Urinary bladder (tissue), 4 donors: Measurements from ENCODE around the gene FAM120A. TPM values are rescaled to one million over a fixed set of nuclear protein-coding genes. Genes with fewer than 3 reads are reported as not detected.

Experiments used
- DNase-seq: peaks from one replicate; pipeline ENCODE4 v3.0.0-alpha.2; 2015; ENCODE audit errors: extremely low spot score
- H3K27ac ChIP-seq: one replicate; pipeline ENCODE4 v1.5.1; 2013; ENCODE audit warnings: low read depth, mild to moderate bottlenecking, moderate library complexity
- H3K36me3 ChIP-seq: one replicate; pipeline ENCODE4 v1.6.1; 2013; ENCODE audit warnings: mild to moderate bottlenecking, moderate library complexity; ENCODE audit not compliant: insufficient read depth
- H3K4me1 ChIP-seq: one replicate; pipeline ENCODE4 v1.6.1; 2013; ENCODE audit warnings: mild to moderate bottlenecking, moderate library complexity; ENCODE audit not compliant: insufficient read depth
- H3K4me3 ChIP-seq: one replicate; pipeline ENCODE4 v1.5.1; 2013; ENCODE audit warnings: low read depth, low read length
- WGBS: extraction: QIAGEN DNeasy Blood & Tissue Kit; methylation state at CpG from one replicate; pipeline ENCODE4 v1.1.7; 2013; 5-methylcytosine and 5-hydroxymethylcytosine counted together
- polyA plus RNA-seq: library from polyadenylated mRNA; stranded (reverse); fragments of 200-250 nt; gene quantifications from one replicate; pipeline ENCODE4 v1.2.3, GENCODE V29; 2013
- total RNA-seq: library from RNA; depleted of rRNA; stranded (reverse); fragments of >200 nt; gene quantifications from one replicate; pipeline ENCODE4 v1.2.3, GENCODE V29; 2014
- donor health status: healthy with polysubstance abuse.
- donor health status: healthy.

The FAM120A gene
- total and polyA plus RNA-seq, 2 donors, result 67.9 to 101 TPM

DNA sequence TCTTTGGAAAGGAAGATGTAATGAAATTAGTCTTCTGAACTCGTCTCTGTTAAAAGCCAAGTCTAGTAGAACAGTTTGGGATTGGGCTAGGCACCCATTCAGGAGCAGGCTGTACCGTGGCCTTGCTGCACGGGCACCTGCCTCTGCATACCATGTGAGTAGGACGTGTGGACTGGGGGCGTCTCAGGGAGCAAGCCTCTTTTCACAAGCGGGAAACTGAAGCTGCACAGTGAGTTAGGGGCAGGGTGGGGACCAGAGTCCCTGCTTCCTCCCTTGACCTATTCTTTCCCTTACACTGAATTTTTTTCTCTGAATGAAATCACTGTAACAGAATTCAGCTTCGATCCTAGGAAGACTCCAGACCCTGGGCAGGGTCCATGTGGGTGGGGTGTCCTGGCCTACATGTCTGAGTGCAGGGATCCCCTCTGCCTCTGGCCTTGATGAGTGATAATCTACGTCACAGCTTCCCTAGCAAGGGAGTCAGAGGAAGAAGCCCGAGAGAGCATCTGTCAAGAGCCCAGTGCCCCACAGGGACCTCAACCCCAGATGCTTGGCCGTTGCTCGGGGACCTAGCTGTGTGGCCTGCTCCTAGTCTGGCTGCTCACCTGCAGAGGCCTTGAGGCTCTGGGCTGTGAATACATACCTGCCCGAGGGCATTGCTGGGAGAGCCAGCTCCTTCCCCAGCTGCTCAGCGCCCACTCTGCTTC, 140.0 kb downstream of the FAM120A start:
- Histone ChIP-seq H3K4me3 (no peak overlapping the region), H3K36me3 (no peaks in the 10 kb centered on the region), H3K4me1 (peaks cover 8% of the 10 kb centered on the region), H3K27ac (no peak overlapping the region)
- no peak for DNase-seq
- WGBS, result 70% methylated on average over 13 of the region's 13 CpGs

DNA sequence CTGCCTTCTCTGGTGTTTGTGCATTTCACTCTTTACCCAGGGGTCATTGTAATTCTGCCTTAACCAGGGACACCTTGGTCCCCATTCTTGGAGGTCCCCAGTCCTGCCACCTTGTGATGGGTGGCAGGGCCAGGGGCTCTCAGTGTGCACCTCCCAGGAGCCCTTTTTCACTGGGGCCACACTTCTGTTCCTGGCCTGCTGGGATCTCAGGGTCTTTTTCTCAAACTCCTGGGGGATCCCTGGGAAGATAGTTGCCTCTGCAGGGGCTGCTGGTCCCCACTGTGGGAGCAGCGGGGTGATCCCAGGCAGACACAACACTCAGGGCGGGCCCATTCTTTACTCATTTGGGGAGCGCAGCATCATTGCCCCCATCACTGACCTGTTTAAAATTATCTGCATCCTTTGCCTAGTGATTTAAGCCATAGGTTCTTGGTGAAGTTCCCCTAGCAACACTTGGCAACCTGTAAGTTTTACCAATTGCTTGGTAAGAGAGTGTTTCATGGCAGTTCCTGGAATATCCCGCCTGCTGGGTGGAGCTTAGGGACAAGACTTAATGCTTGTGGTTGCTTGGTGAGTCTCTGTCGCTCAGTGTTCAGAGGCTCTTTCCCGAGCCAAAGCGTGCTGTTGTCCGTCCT, 140.6 kb downstream of the FAM120A start:
- no peak for DNase-seq
- H3K27ac ChIP-seq, result no peak overlapping the region
- H3K4me1 ChIP-seq, result peaks cover 8% of the 10 kb centered on the region
- no peak overlapping the region for H3K4me3 ChIP-seq
- no peaks in the 10 kb centered on the region for H3K36me3 ChIP-seq
- 92% methylated on average over 8 of the region's 8 CpGs for WGBS

DNA sequence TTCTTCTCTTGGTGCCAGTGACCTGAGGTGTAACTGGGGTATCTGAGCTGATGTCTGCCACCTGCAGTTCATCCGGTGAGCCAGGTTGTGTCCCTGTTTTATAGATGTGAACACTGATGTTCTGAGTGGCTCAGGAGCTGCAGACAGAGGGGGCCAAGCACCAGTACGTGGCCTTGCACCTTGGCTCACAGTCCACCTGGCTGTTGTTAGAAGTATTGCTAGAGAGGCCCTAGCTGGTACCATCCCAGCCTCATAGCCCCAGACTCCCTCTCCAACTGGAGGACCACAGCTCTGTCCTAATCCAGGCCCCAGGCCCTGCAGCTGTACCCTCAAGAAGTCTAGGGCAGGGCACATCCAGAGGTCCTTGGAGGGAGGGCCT, 141.1 kb downstream of the FAM120A start:
- no peaks in the 10 kb centered on the region for H3K36me3 ChIP-seq
- H3K27ac ChIP-seq, result no peak overlapping the region
- 65% methylated on average over 2 of the region's 2 CpGs for WGBS
- DNase-seq, result no peak
- H3K4me3 ChIP-seq, result no peak overlapping the region
- H3K4me1 ChIP-seq, result peaks cover 8% of the 10 kb centered on the region

DNA sequence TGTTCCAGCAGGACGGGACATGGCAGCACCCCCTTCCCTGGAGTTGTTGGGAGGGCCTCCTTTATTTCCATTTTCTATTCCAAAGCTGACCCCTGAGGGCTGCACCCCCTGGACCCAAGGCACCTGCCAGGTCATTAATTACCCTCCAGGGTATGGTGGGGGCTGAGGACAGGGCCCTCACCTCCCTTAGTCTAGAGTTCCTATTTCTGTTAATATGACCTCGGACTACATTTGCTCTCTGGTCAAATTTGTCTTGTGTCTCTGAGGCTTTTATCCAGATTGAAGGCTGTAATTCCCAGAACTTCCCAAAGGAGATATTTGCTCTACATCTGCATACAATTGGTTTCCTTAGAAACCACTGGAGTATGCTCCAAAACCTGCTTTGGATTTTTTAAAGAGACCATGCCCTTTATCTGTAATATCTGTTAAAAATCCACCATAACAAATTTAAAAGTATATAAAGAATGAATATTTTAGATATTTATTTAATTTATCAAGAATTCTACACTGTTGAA, 141.7 kb downstream of the FAM120A start:
- WGBS, result 77% methylated on average over 2 of the region's 2 CpGs

DNA sequence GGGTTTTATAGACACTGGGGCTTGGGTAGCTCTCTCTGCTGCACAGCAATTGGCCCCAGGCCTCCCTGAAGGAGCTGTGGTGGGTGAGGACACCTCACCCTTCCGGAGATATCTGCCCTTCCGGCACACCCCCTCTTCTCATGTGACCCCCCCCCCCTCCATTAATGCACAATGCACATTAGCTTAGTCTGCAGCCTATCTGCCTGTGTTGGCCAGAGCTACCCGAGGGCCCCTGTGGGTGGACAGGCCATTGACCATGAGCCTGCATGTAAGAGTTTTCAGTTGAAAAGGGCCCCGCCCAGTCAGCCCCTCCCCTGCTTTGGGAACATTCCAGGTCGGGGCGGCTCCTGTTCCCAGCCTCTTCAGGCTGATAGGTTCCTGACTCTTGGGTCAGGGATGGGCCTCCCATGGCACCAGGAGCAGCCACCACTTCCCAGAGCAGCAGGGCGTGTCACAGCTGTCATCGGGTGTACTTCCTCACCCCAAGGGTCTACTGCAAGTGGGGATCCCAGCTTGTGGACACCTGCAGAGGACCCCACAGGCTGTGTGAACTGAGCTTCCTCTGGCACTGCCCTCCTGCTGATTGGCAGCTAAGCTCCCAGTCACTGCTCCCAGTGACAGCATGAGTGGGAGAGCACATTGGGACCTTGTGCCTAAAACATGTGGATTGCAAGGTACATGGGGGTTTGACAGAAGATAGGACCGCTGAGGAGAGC, 142.7 kb downstream of the FAM120A start:
- Histone ChIP-seq H3K4me1 (peaks cover 7% of the 10 kb centered on the region), H3K4me3 (no peak overlapping the region), H3K27ac (no peak overlapping the region), H3K36me3 (no peaks in the 10 kb centered on the region)
- 55% methylated on average over 9 of the region's 9 CpGs for WGBS
- DNase-seq, result no peak

More for the DNA sequence above, 141.7 kb downstream of the FAM120A start:
- Histone ChIP-seq H3K36me3 (no peaks in the 10 kb centered on the region), H3K27ac (no peak overlapping the region), H3K4me3 (no peak overlapping the region), H3K4me1 (peaks cover 8% of the 10 kb centered on the region)
- no peak for DNase-seq

DNA sequence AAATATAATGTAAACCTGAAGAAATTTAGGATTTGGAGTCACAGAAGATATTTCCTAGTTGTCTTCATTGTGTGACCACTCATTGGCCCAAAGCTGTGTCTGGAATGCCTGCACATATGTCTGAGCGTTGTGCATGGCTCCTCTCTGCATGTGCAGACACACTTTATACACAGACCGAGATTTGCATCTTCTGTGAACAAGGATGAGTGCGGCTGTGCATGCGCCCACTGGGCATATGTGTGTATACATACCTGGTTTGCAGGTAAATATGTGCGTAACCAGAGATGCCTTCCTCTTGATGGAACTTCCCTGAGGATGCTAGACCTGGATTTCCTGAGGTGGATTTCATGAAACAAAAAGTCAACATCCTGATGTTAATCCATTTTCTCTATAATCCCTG, 144.0 kb downstream of the FAM120A start:
- no peak for DNase-seq
- H3K27ac ChIP-seq, result no peak overlapping the region
- peaks cover 5% of the 10 kb centered on the region for H3K4me1 ChIP-seq
- H3K36me3 ChIP-seq, result no peaks in the 10 kb centered on the region
- WGBS, result 94% methylated on average over 5 of the region's 5 CpGs
- no peak overlapping the region for H3K4me3 ChIP-seq

DNA sequence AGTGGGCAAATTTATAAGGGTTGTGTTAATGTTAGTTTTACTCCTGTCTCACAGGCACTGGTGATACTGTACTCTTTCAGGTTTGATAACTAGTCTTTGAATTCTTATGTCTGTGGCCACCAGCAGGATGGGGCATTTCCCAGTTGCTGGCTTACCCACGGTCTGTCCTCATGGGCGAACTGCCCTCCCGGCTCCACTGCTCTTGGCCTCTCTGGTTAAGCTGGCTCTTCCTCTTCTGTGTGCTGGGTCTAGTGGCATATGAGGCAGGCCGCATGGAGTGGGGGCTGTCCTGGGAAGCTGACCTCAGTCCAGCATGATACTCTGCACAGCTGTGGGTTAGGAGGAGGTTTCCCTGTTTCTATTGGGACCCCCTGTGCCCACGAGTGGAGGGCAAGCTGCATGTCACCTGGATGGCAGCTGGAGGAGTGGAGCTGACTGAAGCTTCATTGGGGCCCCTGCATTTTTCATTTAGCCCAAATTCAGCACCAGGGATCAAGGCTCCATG, 144.4 kb downstream of the FAM120A start:
- Histone ChIP-seq H3K27ac (no peak overlapping the region), H3K36me3 (no peaks in the 10 kb centered on the region), H3K4me1 (peaks cover 5% of the 10 kb centered on the region), H3K4me3 (no peak overlapping the region)
- WGBS, result 73% methylated on average over 5 of the region's 5 CpGs
- no peak for DNase-seq

DNA sequence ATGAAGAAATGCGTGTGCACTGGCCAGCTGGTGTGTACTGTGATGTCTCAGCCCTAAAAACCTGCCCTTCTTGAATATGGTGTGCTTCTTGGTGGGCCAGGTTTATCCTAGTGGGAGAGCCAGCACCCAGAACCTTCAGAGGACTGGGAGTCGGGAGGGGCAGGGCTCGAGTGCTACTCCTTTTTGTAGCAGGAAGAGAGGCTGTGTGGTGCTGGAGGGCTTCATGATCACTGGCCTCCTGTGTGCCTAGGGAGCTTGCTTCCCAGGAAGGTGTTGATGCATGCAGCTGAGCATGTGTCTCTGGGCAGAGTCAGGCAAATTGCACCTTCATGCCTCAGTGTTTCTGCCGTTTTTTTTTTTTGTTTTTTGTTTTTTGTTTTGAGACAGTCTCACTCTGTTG, 144.9 kb downstream of the FAM120A start:
- DNase-seq, result no peak

DNA sequence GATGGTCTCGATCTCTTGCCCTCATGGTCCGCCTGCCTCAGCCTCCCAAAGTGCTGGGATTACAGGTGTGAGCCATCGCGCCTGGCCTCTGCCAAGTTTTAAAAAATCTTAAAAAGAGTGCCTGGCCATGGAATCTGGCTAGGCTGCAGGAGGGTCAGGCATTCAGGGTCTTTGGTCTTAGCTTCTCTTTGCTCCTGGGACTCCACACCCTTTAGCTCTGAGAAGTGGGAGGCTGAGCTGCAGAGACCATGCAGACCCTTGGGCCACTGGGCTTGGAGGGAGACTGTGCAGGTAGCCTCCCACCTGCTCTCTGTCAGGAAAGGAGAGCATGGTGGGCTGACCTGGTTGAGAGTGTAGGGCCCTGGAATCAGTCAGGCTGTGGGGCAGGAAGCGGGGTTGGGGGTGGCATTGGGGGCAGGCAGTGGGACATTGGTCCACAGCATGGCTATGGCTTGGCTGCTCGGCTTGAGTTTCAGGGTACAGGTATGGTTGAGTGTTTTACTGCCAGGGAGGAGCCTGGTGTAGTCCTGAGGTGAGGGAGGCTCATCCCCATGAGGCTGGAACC, 145.7 kb downstream of the FAM120A start:
- 98% methylated on average over 6 of the region's 6 CpGs for whole genome bisulfite sequencing
- Histone ChIP-seq H3K4me1 (peaks cover 5% of the 10 kb centered on the region), H3K4me3 (no peak overlapping the region), H3K27ac (no peak overlapping the region), H3K36me3 (no peaks in the 10 kb centered on the region)
- no peak for DNase-seq

More for the DNA sequence above, 144.9 kb downstream of the FAM120A start:
- WGBS, result 77% methylated on average over 4 of the region's 4 CpGs
- Histone ChIP-seq H3K36me3 (no peaks in the 10 kb centered on the region), H3K27ac (no peak overlapping the region), H3K4me1 (peaks cover 5% of the 10 kb centered on the region), H3K4me3 (no peak overlapping the region)

DNA sequence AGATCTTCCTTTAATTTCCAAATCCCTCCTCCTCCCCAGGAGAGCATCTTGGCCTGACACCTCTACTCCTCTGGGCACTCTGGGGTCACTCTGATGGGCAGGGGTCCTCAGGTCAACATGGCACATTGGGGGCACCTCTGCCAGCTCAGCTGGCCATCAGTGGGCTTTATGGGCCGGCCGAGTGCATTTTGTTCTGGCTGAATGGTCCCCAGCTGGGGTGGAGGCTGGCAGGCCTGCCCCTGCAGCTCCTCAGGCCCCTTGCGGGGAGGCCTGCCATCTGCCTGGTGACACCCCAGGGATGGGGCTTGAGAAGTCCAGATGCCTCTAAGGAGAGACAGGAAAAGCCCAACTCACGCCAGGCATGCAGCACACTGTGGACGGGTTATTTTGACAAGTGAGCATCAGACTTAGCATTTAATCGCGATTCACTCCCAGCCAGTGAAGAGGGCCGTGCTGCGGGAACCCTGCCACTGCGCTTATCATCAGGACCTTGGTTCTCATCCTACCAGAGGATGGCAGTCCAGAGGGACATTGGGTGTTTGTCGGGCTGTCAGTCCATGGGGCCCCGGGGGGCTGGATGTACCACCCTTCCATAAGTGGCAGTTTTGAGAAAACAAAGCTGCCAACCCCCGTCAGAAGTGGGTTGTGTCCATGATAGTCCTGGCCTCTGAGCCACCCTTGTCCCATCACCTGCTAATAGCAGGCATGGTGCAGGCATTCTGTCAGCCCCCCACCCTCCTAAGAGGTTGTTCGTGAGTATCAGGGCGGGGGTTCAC, 146.6 kb downstream of the FAM120A start:
- Histone ChIP-seq H3K27ac (no peak overlapping the region), H3K4me3 (no peak overlapping the region), H3K4me1 (peaks cover 5% of the 10 kb centered on the region), H3K36me3 (no peaks in the 10 kb centered on the region)
- DNase-seq, result no peak
- WGBS, result 83% methylated on average over 15 of the region's 15 CpGs

DNA sequence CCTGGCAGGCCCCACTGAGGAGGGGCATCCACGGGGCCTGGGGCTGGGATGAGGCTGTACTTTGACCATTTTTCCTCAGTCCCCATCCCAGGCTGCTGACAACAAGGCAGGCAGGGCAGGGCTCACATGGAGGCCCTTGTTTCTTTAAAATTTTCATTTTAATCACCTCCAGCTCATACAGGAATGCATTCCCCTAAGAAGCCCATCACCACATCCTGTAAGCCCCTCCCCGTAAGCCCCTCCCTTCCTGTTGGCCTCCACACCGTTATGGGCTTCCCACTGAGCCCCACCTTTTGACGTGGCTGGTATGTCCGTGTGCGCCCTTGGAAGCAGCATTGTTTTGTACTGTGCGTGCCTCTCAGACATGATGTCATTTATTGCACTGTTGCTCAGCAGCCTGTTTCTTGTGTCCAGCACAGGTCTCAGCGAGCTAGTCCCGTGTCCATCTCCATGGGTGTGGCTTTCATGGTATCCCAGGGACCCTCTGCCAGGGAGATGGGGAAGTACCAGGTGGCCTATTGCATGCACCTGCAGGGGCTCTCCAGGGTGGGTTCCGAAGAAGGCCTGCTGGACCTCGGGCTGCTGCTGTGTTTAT, 147.3 kb downstream of the FAM120A start:
- WGBS, result 52% methylated on average over 11 of the region's 11 CpGs
- Histone ChIP-seq H3K36me3 (no peaks in the 10 kb centered on the region), H3K27ac (no peak overlapping the region), H3K4me3 (no peak overlapping the region), H3K4me1 (peaks cover 5% of the 10 kb centered on the region)
- no peak for DNase-seq

DNA sequence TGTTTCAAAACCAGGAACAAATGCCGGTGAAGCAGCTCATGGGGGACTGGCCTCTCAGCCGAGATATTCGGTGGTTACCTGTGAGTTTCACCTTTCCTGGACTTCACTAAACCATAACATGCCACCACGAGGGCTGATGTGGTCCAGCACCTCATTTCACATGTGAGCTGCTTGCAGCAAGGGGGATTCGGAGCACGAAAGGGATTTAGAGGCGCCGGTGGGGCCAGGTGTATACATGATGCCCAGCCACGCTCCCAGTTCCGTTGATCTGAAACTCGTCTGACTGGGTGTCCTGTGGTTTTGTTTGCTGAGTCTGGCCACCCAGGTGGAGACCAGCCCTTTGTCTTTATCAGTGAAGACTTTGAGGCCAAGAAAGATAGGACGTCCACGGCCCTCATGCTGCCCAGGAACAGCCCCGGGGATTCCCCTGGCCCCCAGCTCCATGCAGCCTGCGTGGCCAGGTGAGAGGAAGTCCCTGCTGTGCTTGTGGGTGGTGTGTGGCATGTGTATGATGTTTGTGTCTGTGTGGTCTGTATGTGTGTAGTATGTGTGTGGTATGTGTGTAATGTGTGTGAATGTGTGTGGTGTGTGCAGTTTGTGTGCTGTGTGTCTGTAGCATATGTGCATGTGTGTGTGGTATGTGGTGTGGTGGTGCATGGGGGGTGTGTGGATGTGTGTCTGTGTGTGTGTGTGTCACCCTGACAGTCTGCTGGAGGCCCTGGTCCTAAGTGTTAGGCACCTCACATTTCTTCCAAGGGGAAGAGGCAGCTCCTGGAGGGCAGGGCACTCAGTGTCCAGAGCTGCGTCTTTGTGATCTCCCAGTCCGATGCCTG, 148.3 kb downstream of the FAM120A start:
- H3K36me3 ChIP-seq, result no peaks in the 10 kb centered on the region
- no peak overlapping the region for H3K27ac ChIP-seq
- H3K4me3 ChIP-seq, result no peak overlapping the region
- 73% methylated on average over 17 of the region's 17 CpGs for WGBS
- DNase-seq, result no peak
- no peaks in the 10 kb centered on the region for H3K4me1 ChIP-seq
